Stimulated activated CD4-positive, alpha-beta T cell treated with anti-CD3 and anti-CD28 coated beads, Interleukin-15, amount 100 ng/mL, for 48 hours (primary cell): ENCODE data around the gene DNMT3B.
A peak's percentile ranks its signal among the peaks of the same experiment; 100 is the strongest.
"Not testable (repeated sequence)": the region's sequence is repeated elsewhere in the genome, so short reads cannot be mapped to it uniquely, and the experiment has no call there.

Source experiments
- DNase-seq, 2 donors: peaks; one replicate each; pipeline ENCODE4 v3.0.0-alpha.2; 2020; ENCODE audit warnings: low read depth in 2 of 2

Gene DNMT3B

DNA sequence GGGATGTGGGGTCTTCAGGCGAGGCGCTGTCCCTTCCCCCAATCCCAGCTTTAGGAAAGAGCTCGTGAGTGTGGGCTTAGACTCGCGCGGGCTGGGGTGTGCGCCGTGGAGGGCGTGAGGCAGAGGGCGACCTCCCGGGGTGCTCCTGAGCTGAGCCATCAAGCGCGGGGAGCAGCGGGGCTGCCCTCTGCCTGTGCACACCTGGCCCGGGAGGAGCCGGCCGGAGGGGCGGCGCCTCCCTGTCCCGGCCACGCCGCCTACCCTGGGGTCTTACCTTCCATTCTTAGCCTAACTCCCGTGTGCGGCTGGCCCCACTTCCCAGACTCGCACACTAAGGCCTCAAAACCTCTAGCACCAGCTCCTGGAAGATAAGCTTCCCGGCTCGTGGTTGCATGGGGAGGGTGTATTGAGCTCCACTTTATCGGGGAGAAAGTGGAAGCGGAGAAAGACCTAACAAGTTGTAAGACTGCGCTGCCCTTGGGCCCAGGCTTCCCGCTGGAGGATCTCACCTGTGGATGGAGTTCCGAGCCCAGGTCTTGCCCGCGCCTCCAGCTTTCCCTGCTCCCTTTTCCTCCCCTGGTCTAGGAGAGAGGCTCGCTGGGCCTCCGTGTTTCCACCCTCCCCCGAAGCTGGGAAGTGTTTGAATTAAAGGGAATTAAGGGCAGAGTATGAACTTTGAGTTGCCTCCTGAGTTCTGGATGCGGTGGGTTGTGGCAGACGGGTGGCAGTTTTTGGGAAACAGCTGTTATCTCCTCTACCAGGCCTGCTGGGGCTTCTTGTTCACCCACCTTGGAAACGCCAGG is 1.2 kb downstream of the DNMT3B start:
- no peak for DNase-seq

DNA sequence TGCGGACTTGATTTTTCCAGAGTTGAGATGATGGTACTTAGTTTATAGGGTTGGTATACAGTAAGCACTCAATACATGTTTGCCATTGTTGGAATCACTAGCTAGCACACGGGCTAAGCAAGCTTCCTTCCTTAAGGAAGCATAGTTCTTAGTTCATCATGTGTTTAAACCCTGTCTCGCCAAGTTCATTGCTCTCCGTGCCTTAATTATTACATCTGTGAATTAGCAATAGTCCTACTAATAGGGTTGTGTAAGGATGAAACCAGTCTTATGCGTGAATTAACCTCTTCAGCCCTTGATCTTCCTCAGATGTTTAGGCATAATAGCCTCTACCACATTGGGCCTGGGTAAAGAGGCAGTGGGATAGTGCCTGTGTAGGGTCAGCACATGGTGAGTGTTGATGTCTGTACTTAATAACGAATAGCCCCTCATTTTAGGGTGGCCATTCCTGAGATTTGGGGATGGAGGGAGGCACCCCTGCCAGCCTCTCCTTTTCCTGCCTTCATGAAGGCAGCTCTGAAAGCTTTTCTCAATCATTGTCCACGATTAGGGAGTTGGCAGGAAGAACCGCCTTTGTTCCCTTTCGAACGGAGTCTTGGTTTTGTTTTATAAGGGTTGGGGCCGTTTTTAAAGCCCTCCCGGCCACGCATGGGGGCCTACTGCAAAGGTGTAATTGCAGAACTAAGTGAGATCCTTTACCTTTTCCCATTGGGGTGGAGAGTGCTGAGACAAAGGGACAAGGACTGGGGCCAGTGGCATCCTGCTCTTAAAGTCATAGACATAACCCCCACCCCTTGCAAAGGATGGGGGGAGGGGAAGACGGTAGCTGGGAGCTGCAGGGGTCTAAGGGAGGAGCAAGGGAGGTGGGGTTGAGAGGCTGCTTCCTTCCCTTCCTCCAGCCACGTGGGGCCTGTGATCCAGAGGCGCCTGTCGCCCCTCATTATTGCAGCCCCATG is 2.1 kb downstream of the DNMT3B start:
- no peak for DNase-seq

DNA sequence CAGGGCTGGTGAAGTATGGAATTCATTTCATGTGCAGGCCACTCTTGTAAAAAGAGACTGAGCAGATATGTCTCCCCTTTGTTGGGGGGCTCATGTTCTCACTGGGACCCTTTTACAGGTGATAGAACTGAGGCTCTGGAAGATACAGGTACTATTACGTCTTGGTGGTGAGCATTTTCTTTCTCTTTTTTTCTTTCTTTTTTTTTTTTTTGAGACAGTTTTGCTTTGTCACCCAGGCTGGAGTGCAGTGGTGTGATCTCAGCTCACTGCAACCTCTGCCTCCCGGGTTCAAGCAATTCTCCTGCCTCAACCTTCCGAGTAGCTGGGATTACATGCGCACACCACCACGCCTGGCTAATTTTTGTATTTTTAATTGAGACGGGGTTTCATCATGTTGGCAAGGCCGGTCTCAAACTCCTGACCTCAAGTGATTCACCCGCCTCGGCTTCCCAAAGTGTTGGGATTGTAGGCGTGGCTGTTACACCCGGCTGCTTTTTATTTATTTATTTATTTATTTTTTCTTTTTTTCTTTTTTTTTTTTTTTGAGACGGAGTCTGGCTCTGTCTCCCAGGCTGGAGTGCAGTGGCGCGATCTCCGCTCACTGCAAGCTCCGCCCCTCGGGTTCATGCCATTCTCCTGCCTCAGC is 3.2 kb downstream of the DNMT3B start:
- DNase-seq, result not testable (repeated sequence)

DNA sequence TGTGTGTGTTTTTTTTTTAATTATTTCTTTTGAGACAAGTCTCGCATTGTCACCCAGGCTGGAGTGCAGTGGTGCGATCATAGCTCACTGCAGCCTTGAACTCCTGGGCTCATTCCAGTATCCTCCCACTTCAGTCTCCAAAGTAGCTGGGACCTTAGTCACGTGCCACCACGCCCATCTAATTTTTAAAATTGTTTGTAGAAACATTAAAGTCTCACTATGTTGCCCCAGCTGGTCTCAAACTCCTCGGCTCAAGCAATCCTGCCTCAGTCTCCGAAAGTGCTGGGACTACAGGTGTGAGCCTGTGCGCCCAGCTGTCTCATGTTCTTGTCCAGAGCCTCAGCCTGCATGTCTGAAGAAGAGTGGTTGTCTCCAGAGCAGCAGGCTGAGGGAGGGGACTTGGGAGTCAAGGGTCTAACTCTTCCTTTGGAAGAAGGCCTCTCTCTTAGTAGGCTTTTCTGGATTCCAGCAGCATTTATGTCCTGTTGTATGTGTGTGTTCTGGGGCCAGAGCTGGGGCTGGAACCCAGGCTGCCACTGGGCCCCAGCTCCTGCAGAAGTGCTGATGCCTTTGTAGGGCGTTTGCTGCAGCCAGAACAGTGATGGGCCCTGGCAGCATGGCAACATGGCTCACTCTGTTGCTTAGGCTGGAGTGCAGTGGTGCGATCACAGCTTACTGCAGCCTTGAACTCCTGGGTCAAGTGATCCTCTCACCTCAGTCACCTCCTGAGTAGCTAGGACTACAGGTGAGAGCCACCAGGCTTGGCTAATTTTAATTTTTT is 5.4 kb downstream of the DNMT3B start:
- no peak for DNase-seq

DNA sequence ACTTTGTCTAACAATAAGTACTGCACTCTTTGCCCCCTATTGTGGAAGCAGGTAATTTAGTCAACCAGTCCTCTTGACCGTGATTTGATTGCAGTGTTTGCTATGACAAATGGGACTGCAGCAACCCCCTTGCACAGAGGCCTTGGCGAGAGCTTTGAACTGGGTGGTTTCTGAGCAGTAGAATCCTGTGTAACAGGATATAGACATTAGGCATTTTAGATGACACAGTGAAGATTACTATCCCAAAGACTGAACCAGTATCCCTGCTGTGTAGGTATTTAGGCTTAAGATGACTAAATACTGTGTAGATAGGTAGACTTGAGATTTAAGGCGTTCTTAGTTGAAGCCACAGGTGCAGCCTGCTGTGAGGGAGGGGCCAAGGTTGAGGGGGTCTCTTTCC is 9.9 kb downstream of the DNMT3B start:
- no peak for DNase-seq

DNA sequence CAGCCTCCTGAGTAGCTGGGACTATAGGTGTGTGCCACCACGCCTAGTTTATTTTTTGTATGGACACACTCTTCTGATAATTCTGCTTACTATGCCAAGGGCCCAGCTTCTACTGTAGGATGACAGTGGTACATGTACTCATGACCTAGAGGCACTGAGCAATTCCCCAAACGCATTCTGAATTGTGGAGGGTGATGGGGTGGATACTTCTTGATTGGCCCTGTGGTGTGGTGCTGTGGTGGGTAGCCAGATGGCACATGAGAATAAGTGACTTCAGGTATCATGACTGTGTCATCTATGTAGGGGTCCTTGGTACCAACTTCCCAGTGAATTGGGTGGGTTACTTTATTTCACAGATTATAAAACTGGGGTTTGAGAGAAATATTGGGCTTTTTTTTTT is 11.0 kb downstream of the DNMT3B start:
- no peak for DNase-seq

DNA sequence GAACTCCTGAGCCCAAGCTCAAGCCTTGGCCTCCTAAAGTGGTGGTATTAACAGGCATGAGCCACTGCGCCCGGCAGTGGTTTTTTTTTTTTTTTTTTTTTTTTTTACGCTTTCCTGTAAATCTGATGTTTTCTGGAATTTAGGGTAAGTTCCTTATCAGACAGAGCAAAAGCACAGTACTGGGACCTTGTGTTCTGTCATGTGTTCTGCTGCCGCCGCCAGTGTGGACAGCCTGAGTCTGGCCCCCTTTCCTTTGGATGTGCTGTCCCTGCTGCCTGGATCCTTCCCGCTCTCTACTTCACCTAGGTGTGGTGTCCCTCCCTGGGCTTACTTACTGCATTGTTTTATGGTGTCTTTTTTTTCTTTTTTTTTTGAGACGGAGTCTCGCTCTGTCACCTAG is 11.7 kb downstream of the DNMT3B start:
- no peak for DNase-seq

DNA sequence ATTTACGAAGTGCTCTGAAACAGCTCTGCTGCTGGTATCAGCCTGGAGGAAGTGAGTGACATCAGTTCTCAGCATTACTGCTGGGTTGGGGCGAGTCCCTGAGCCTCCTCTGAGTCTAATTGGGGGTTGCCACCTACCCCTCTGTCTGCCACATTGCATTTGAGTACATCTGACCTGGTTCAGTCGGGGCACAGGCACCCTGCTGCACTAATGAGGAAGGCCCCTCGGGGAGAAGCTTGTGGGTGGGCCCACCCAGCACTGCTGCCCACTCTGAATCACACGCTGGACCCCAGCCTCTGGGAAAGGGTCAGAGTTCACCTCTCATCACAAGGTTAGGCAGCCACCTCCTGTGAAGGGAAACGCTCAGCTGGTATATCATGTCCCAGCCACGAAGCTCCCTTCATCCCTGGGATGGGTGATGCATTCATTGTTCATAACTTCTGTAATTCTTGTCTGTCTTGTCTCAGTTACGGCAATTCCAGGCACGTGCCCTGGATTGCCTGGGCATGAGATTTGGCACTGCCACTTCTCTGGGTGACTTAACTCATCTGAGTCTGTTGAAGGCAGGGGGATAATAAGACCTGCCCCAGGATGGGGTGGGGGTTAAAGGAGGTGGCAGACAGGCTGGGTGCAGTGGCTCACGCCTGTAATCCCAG is 13.3 kb downstream of the DNMT3B start:
- no peak for DNase-seq

DNA sequence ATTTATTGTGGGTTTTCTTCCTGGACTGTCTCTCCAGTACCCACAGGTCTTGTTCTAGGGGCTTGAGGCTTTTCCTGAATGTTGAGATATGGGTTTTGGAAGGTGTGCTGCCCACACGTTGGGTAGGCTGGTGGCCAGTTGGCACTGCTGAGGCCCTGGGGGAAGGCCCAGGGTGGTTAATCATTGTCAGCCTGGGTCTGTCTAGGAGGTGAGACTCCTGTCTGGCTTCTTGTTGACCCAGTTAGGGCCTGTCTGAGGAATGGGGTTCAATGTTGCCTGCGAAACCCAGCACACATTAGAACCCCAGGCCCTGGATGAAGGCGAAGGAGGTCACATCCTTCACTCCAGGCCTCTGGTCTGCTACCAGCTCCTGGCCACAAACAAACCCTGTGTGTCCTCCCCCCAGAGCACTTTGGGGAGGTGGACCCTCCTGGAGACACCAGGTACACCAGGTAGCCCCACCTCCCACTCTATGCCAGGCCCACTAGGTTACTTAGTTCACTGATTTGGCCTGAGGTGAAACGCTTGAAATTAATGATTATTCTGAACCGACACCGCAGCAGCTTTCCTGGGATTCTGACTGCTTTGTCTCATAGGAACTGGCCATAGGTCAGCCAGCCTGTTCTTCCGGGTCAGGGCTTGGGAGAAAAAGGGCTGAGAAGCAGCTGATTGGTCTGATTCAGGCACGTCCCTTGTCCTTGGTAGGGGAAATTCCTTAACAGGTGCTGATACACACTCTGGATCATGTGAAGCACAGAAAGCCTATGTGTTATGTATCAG is 15.2 kb downstream of the DNMT3B start:
- DNase-seq, result no peak

DNA sequence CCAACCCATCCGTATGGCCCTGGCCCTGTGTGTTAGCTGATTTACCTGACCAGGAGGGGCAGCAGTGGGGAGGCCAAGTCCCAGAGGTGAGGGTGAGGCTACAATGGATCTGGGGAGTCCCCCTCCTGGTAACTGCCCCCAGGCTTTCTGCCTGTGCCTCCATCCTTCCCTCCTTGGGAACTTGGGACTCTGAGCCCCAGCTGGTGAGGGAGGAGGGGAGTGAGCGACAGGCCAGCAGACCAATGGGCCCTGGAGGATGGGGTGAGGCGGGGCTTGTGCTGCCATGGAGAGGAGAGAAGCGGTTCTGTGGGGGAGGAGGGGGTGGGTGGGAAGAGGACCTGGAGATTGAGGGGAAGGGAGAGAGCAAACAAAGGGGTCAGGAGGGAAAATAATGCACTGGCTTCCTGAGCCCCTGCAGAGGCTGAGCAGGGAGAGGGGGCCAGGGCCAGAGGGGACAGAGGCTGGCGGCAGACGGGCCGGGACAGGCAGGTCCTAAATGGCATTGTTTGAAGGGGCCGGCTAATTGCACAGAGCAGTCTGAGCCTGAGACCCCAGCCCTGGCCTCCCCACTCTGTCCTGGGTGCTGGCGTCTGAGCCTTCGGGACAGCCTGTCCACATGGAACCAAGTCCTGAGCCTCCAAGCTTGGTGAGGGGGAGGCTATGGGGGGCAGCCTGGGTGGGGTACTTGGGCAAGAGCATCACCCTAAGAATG is 17.5 kb downstream of the DNMT3B start:
- DNase-seq, result no peak

DNA sequence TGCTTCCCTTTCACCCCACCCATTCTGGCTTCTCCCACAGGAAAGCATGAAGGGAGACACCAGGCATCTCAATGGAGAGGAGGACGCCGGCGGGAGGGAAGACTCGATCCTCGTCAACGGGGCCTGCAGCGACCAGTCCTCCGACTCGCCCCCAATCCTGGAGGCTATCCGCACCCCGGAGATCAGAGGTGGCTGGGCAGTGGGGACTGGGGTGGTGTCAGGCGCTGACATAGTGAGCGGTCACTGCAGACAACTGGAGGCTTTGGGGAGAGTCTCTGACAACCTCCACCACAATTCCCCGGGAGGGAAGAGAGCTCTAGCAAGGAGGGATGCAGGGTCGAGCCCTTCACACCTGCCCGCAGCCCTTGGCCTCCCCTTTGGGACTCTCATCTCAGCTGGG is 18.1 kb downstream of the DNMT3B start:
- DNase-seq, result no peak

DNA sequence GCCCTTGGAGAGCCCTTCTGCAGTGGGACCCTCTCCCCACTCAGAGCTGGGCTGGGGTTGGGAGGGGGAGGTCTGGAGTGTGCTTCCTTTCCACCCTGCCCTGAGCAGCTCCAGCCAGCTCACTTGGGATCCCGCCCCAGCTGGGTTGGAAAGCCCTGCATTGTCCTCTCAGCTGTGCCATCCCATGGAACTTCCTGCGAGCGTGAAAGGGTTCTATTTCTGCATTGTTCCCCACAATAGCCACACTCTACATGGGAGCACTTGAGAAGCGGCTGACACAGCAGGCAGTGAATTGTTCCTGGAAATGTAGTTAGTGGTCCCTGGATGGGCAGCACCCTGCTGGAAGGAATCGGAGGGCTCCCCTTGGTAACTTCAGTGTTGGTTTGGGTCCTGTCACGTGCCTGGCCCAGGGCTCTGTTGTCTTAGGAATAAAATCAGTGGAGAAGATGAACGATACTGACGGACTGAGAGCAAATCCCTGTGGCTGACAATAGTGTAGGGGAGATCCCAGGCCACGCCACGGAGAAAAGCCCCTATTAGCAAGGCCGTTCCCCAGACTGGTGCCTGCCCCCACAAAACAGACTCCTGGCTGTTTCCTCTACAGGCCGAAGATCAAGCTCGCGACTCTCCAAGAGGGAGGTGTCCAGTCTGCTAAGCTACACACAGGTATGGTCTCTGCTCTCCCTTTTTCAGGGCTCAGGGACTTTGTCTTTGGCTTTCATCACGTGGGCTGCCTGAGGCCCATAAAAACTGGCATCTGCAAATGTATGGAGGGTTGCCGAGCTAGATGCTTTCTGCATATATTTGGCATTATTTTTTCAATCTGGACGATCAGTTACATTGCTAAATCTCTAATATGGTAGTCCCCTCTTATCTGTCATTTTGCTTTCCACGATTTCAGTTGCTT is 18.8 kb downstream of the DNMT3B start:
- DNase-seq, result no peak

DNA sequence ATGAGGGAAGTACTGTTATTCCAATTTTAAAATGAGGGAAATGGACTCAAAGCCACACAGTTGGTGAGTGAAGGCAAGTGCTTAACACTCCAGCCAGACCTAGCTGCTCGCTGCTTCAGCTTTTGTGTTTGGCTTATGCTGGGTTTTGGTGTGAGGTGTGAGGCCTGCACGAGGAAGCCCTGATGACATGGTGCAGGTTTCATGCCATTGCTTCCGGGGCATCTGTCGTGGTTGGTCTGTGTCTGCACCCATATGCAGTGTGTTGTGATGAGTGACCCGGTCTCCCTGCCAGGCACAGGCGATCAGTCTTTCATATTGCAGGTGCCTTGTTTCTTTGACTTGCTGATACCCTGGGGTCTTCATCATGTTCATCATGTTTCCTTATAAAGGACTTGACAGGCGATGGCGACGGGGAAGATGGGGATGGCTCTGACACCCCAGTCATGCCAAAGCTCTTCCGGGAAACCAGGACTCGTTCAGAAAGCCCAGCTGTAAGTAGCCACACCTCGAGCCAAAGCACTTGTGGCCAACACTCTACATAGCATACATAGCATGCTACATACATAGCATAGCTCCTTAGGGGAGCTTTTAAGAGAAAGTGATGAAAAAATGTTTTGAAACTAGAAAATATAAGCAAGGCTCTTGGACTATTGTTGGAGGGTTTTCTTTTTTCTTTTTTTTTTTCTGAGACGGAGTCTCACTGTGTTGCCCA is 22.3 kb downstream of the DNMT3B start:
- no peak for DNase-seq

DNA sequence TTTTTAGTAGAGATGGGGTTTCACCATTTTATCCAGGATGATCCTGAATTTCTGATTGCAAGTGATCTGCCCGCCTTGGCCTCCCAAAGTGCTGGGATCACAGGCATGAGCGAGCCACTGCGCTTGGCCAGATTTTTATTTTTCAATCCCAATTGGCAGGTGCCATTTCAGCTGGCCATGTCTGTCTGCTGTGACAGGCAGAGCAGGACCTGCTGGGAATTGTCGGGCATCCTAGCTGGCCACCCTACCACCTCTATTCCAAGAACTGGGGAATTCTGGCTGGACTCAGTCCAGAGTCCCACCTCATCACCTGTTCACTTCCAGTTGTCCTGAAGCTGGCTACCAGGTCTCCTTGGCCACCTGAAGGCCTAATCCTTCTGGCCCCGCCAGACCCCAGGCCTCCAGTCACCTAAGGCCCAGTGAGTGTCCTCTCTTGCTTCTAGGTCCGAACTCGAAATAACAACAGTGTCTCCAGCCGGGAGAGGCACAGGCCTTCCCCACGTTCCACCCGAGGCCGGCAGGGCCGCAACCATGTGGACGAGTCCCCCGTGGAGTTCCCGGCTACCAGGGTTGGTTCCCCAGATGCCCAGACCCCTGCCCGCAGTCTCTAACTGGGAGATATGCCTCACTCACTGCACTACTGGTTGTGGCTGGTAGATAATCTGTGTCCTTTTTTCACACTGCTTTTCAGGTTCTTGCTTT is 24.0 kb downstream of the DNMT3B start:
- no peak for DNase-seq

DNA sequence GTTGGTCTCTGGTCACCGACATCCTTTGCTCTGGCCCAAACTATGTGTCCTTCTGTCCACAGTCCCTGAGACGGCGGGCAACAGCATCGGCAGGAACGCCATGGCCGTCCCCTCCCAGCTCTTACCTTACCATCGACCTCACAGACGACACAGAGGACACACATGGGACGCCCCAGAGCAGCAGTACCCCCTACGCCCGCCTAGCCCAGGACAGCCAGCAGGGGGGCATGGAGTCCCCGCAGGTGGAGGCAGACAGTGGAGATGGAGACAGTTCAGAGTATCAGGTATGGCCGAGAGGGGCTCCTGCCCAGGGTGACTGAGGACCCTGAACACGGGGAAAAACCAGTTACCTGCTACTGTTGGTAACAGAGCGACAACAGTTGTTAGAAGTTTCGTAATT is 25.0 kb downstream of the DNMT3B start:
- DNase-seq, result no peak

DNA sequence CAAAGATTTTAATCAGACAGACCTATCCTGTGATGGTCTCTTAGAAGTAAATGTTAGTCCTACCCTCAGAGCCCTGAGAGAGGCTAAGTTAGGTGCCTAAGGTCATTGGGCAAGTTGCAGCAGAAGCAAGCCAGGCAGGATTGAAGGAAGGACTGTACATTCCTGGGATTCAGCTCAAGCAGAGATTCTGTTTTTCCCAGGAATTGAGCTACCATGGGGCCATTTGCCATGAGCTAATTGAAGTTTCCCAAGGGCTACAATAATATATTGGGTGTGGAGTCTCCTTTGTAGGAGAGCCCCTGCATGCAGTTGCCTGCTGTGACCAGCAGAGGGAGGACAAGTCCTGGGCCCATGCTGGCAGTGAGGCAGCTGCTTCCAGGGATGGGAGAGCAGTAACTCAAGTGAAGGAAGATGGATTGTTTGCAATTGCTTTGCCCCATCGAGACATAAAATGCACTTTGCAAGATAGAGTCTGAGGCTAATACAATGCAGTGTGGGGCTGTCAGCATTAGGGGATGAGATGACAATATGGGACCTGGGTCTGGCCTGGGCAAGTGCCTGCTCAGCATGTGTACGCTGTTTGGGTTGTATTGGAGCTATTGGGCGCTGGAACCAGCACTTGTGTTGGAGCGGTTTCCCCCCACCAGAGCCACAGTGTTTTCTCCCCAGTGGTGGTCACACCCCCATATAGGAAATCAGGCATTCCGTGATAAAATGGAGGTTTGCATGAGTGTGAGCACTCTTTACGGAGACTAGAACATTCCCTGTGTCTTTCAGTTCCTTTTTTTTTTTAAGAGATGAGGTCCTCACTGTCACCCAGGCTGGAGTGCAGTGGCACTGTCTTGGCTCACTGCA is 27.9 kb downstream of the DNMT3B start:
- peak; percentile 45 to 61 for DNase-seq

DNA sequence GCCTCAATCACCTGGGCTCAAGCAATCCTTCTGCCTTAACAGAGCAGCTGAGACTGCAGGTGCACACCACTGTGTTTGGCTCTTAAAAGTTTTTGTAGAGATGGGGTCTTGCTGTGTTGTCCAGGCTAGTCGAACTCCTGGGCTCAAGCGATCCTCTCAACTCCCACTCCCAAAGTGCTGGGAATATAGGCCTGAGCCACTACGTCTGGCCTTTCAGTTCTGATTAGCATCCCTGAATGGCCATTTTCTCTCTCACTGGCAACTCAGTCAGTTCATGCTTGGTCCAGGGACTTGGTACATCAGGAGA is 28.5 kb downstream of the DNMT3B start:
- DNase-seq, result no peak
